T47D (cell line): ENCODE data around the gene CEP192.

ENCODE experiments used
- DNase-seq, 2 experiments: peaks; one replicate each; pipeline versions ENCODE4 v3.0.0 to v3.0.0-alpha.2; 2011 to 2012; ENCODE audit warnings: low read depth in 1 of 2, low spot score in 1 of 2
- JUND ChIP-seq: IDR thresholded peaks from 2 replicates; pipeline ENCODE4 v1.6.1; 2012; ENCODE audit warnings: low read depth
- in situ Hi-C: cut with HindIII; loops from 2 replicates; pipeline ENCODE4 v1.10.0; 2016; ENCODE audit warnings: low sequenced_read_pairs, low pct_unique_long_range_greater_than_20kb

Gene CEP192

GRCh38 chr18:13134551-13135401 is 143.6 kb downstream of the CEP192 start:
- in situ Hi-C loops: no loop called here
- TF ChIP-seq JUND: no peak
- no peak for DNase-seq

DNA sequence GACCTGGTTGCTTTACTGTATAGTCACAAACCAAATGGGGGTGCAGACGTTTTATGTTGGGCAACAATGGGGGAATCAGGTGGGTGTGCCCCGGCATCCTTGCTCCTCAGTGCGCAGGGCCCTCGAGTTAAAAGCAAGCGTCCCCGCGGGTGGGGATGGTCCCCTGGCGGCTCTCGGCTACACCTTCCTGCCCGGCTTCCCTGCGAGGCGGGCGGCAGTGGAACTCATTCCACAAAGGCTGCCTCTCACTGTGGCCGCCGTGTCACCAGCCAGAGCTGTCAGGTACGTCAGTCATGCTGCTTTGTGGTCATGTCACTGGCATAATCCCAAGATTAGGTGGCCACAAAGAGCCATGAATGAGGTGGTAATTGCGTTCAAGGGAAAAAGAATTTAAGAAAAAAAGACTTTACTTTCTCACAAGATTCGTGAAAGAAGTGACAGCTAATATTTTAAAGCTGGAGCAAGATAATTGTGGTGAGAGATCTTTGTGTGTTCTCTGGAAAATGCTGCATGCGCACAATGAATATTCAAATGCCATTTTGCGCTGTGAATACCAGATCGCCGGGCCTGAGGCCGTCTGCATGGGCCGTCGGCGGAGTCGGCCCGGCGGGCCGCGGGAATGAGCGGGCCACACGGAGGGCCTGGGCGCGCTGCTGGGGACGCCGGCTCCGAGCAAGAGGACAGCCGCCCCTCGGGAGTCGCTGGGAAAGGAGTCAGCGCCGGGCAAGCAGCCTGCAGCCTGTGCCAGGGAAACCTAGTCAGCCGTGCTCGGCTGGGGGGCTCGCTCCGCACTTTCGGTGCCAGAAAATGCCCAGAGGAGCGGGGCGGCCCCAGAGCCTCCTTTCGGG is 145.1 kb downstream of the CEP192 start:
- no peak for TF ChIP-seq JUND
- no peak for DNase-seq
- in situ Hi-C loops: no loop called here

- in situ Hi-C loops: no loop called here
- no peak for TF ChIP-seq JUND
- no peak for DNase-seq
Observed at GRCh38 chr18:13136904-13137669, 145.9 kb downstream of the CEP192 start.

- DNase-seq: no peak
- TF ChIP-seq JUND: no peak
- in situ Hi-C loops: no loop called here
Observed at GRCh38 chr18:13137670-13138419, 146.7 kb downstream of the CEP192 start.

- in situ Hi-C loops: no loop called here
- TF ChIP-seq JUND: no peak
Observed at GRCh38 chr18:13138420-13139139, 147.4 kb downstream of the CEP192 start.

DNA sequence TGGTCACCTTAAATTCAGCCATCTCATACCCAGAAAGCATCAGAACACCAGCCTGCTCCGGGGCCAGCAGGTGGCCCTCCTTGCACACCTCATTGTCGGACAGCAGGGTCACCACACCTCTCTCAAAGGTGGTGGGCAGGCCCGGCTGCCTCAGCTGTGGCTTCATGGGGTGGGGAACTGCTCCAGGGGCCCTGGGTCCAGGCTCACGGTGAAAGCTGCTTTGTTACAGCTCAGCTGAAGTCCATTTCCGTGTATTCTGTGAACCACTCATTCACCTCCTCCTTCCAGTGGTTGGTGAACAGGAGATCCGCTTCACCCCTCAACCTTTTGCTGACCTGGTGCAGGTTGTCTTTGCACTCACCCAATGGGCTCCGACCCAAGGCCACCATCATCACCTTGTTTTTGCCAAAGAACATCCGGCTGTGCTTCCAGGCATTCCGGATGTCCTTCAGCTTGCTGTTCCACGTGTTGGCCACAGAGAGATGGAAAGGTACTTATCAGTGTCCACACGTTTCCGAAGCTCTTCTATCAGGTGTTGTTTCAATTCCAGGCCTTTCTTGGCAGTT is 148.8 kb downstream of the CEP192 start:
- in situ Hi-C loops: no loop called here
- no peak for TF ChIP-seq JUND
- DNase-seq: peak in 1 of 2 experiments; percentile 35

More at GRCh38 chr18:13138420-13139139, 147.4 kb downstream of the CEP192 start:
- DNase-seq: no peak

GRCh38 chr18:13141209-13141608 is 150.0 kb downstream of the CEP192 start:
- no peak for DNase-seq
- TF ChIP-seq JUND: no peak
- in situ Hi-C loops: no loop called here

- TF ChIP-seq JUND: no peak
Observed at GRCh38 chr18:13145636-13146190, 154.6 kb downstream of the CEP192 start.

DNA sequence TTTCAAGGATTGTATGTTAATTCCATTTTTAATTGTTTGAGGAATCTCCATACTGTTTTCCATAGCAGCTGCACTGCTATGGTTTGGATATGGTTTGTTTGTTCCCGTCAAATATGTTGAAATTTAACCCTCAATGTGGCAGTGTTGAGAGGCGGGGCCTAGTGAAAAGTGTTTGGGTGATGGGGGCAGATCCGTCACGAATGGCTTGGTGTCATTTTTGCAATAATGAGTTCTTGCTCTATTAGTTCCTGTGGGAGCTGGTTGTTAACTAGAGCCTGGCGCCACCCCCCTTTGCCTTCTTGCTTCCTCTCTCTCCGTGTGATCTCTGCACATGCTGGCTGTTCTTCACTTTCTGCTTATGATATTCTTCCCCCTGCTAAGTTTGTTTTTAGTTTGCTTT is 156.0 kb downstream of the CEP192 start:
- in situ Hi-C loops: no loop called here
- peak in 1 of 2 experiments; percentile 36 for DNase-seq
- no peak for TF ChIP-seq JUND

More at GRCh38 chr18:13145636-13146190, 154.6 kb downstream of the CEP192 start:
- in situ Hi-C loops: no loop called here
- DNase-seq: no peak

DNA sequence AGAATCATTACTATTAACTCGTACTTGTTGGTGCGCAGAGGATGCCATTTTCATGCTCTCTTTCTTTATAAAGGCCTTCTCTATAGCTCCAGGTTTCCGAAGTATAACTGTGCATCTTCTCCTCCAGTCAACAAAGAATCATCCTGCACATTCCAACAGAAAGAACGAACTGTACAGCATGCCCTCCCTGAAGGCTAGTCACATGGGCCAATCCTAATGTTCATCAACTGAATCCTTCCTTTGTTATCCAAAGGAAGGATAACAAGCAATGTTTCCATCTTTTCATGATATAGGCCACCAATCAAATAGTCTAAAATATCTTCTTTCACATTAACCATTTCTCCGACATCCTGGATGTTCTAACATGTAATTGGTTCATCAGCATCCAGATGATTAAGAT is 160.5 kb downstream of the CEP192 start:
- in situ Hi-C loops: no loop called here
- TF ChIP-seq JUND: no peak
- no peak for DNase-seq

DNA sequence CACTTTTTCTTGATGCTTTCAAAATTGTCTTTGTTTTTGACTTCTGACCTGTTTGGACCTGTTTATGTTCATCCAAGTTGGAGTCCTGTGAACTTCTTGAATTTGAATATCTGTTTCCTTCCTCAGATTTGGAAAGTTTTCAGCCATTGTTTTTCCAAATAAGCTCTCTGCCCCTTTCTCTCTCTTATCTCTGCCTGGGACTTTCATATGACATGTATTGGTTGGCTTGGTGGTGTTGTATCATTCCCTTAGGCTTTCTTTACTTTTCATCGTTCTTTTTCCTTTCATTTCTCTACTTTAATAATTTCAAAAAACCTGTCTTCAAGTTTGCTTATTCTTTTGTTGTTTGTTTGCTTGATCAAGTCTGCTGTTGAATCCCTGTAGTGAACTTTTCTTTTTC is 167.3 kb downstream of the CEP192 start:
- DNase-seq: no peak
- no peak for TF ChIP-seq JUND
- in situ Hi-C loops: no loop called here
